ENCODE measurements around the gene KRTAP12-4.

The KRTAP12-4 gene

GRCh38 chr21:44701541-44701940 lies 47.1 kb upstream of the KRTAP12-4 start:
- TF ChIP-seq, protein P1, sequence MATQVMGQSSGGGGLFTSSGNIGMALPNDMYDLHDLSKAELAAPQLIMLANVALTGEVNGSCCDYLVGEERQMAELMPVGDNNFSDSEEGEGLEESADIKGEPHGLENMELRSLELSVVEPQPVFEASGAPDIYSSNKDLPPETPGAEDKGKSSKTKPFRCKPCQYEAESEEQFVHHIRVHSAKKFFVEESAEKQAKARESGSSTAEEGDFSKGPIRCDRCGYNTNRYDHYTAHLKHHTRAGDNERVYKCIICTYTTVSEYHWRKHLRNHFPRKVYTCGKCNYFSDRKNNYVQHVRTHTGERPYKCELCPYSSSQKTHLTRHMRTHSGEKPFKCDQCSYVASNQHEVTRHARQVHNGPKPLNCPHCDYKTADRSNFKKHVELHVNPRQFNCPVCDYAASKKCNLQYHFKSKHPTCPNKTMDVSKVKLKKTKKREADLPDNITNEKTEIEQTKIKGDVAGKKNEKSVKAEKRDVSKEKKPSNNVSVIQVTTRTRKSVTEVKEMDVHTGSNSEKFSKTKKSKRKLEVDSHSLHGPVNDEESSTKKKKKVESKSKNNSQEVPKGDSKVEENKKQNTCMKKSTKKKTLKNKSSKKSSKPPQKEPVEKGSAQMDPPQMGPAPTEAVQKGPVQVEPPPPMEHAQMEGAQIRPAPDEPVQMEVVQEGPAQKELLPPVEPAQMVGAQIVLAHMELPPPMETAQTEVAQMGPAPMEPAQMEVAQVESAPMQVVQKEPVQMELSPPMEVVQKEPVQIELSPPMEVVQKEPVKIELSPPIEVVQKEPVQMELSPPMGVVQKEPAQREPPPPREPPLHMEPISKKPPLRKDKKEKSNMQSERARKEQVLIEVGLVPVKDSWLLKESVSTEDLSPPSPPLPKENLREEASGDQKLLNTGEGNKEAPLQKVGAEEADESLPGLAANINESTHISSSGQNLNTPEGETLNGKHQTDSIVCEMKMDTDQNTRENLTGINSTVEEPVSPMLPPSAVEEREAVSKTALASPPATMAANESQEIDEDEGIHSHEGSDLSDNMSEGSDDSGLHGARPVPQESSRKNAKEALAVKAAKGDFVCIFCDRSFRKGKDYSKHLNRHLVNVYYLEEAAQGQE (IDR thresholded peaks at IDR 0.05; ENCODE audit: insufficient read depth in 1 of 2, low read depth in 2 of 2, low read length in 2 of 2), result no peak
- TF ChIP-seq FOXP2 (optimal IDR thresholded peaks at IDR 0.05; ENCODE audit: borderline replicate concordance, extremely low read depth, extremely low read length, insufficient read depth) (no peak), POLR2AphosphoS5 (IDR thresholded peaks at IDR 0.05; ENCODE audit: low read depth, low read length) (no peak), SIN3A (IDR thresholded peaks at IDR 0.05; ENCODE audit: borderline replicate concordance, insufficient read depth, low read length) (no peak), TAF1 (IDR thresholded peaks at IDR 0.05; ENCODE audit: borderline replicate concordance, insufficient read depth, low read length) (no peak)

- TF ChIP-seq TAF1 (IDR thresholded peaks at IDR 0.05; ENCODE audit: borderline replicate concordance, insufficient read depth, low read length) (no peak), FOXP2 (optimal IDR thresholded peaks at IDR 0.05; ENCODE audit: borderline replicate concordance, extremely low read depth, extremely low read length, insufficient read depth) (no peak), SIN3A (IDR thresholded peaks at IDR 0.05; ENCODE audit: borderline replicate concordance, insufficient read depth, low read length) (no peak), POLR2AphosphoS5 (IDR thresholded peaks at IDR 0.05; ENCODE audit: low read depth, low read length) (no peak)
- TF ChIP-seq, protein P1 (IDR thresholded peaks at IDR 0.05; ENCODE audit: insufficient read depth in 1 of 2, low read depth in 2 of 2, low read length in 2 of 2), result no peak
These were observed 46.6 kb upstream of the KRTAP12-4 start for GRCh38 chr21:44701023-44701400.

DNA sequence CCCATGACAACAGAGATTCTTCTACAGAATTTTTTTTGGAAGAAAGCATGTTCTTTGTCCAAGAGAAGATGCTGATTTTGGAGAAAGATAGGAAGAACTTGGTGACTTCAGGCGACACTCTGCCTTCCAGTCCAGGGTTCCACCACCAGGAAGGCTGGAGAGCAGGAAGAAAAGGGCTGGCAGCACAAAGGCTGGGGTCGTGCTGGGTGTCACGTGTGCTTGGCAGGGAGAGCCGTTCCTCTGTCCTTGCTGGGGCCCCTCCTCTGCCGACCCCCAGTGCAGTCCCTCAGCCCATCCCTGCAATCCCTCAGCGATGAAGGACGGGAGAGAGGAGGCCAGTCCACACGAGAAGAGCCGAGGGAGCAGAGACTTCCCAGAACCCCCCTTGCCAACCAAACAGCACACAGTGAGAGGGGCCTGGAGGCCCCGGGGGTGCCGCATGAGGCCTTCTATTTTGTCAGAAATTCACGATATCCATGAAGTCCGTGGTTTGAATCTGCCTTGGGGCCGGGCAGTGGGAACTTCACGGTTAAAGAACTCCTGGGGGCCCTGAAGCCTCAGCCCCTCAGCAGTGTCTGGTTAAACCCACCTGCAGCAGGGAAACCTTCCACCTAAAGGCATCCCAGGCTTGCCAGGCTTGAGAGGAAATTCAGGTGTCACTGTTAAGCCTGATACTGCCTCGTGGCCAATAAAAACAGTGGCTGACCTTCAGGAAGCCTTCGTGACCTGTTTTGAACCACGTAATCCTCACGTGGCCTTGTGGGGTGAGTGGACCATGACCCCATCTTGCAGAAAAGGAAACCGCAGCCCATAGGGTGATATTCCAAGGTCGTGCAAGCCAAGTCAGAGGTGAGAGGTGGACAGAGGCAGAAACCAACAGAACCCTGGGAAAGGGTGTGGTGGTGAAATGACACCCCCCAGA lies 45.9 kb upstream of the KRTAP12-4 start:
- TF ChIP-seq POLR2AphosphoS5 (IDR thresholded peaks at IDR 0.05; ENCODE audit: low read depth, low read length), result no peak
- no peak for TF ChIP-seq TAF1 (IDR thresholded peaks at IDR 0.05; ENCODE audit: borderline replicate concordance, insufficient read depth, low read length)
- TF ChIP-seq, protein P1 (IDR thresholded peaks at IDR 0.05; ENCODE audit: insufficient read depth in 1 of 2, low read depth in 2 of 2, low read length in 2 of 2), result no peak
- no peak for TF ChIP-seq SIN3A (IDR thresholded peaks at IDR 0.05; ENCODE audit: borderline replicate concordance, insufficient read depth, low read length)
- TF ChIP-seq FOXP2 (optimal IDR thresholded peaks at IDR 0.05; ENCODE audit: borderline replicate concordance, extremely low read depth, extremely low read length, insufficient read depth), result no peak

DNA sequence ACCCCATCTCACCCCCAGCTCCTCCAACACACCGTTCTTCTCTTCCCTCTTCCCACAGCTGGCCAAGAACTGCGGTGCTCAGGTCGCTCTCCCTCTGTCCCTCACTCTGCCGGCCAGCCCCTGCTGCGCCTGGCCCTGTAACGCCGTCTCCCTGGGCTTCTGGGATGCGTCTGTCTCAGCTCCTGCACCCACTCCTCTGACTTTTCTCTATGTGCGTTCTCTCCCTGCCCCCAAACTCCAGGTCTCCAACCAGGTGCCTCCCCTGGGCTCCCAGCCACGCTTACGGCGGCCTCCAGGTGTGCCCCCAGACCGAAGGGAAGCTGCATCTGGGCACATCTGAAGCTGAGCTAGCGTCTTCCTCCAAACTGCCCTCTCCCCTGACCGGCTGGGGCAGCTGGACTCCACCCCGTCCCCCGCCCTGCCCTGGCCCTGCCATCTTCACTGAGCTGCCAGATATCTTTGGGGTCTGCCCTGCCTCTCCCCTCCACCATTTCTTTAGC lies 45.1 kb upstream of the KRTAP12-4 start:
- TF ChIP-seq POLR2AphosphoS5 (IDR thresholded peaks at IDR 0.05; ENCODE audit: low read depth, low read length) (no peak), TAF1 (IDR thresholded peaks at IDR 0.05; ENCODE audit: borderline replicate concordance, insufficient read depth, low read length) (no peak), SIN3A (IDR thresholded peaks at IDR 0.05; ENCODE audit: borderline replicate concordance, insufficient read depth, low read length) (no peak), FOXP2 (optimal IDR thresholded peaks at IDR 0.05; ENCODE audit: borderline replicate concordance, extremely low read depth, extremely low read length, insufficient read depth) (no peak)
- TF ChIP-seq, protein P1 (IDR thresholded peaks at IDR 0.05; ENCODE audit: insufficient read depth in 1 of 2, low read depth in 2 of 2, low read length in 2 of 2), result no peak

Measured in PFSK-1 (cell line).